ENCODE data around the gene CYSRT1.

GRCh38 chr9:137254624-137255447, 29.9 kb downstream of the CYSRT1 start, which contains the start of gene NELFB:
- TF ChIP-seq GATA2 (IDR thresholded peaks at IDR 0.05; ENCODE audit: low read depth, low read length) (no peak), GATA3 (IDR thresholded peaks at IDR 0.05; ENCODE audit: low read depth, low read length) (no peak)

All from SH-SY5Y (cell line).